Posterior cingulate gyrus (tissue), 11 donors: ENCODE measurements around the gene ANKRD62.
"Not testable (repeated sequence)": the region's sequence is repeated elsewhere in the genome, so short reads cannot be mapped to it uniquely, and the experiment has no call there.

Source experiments
- DNase-seq, 10 donors: peaks; one replicate each; pipeline versions ENCODE4 v3.0.0 to v3.0.0-alpha.2; 2020 to 2021; ENCODE audit warnings: mixed read lengths in 3 of 10
- intact Hi-C: fragments of 100-400 bp; cut with DNase I; formaldehyde crosslinking; loops from one replicate; pipeline ENCODE4 v1.15.1; 2023

The ANKRD62 gene

DNA sequence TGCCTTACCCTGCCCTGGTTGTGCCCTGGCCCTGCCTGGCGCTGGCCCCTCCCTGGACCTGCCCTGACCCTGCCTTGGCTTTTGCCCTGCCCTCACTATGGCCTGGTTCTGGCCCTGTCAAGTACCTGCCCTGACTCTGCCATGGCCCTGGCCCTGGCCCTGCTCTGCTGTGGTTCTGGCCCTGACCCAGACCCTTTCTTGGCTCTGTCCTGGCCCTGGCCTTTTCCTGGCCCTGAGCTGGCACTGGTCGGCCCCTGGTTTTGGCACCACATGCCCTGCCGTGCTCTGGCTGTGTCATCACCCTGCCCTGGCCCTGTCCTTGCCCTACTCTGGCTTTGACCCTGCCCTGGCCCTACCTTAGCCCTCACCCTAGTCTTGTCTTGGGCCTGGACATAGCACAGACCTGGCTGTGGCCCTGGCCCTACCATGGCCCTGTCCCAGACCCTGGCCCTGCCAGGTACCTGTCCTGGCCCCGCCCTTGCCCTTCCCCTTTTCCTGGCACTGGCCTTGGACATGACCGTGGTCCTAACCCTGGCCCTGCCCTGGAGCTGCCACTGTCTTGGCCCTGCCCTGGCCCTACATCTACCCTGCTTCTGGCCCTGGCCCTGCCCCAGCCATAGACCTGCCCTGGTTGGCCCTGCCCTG is 4.8 kb upstream of the ANKRD62 start:
- DNase-seq, result peak in 1 of 10 donors; percentile 80
- intact Hi-C loops, result no loop called here

DNA sequence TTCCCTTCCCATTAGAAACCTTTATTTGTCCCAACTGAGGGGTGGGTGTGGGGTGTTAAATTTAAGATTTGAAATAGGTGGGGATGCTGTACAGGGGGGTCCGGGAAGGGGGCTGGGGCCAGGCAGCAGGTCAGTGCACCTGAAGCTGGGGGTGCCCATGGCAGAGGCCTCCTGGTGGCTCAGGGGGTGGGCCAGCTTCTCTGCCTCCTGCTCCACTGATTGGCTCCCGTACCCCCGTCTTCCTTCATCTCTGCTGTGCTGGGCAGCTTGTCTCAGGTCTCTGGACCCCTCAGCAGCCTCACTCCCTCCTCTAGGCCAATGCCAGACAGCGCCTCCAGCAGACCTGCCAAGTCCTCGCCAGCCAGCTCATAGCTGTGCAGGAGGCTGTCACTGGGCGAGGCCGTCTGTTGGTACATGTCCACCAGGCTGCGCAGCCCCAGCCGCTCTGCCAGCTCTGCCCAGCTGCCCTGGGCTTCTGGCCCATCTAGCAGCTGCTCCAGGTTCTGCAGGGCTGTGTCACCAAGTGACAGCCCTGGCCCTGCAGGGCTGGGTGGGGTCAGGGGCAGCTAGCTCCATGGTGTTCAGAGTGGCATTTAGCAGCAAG is 2.0 kb upstream of the ANKRD62 start:
- DNase-seq, result peak in 1 of 10 donors; percentile 69
- intact Hi-C loops, result no loop called here

DNA sequence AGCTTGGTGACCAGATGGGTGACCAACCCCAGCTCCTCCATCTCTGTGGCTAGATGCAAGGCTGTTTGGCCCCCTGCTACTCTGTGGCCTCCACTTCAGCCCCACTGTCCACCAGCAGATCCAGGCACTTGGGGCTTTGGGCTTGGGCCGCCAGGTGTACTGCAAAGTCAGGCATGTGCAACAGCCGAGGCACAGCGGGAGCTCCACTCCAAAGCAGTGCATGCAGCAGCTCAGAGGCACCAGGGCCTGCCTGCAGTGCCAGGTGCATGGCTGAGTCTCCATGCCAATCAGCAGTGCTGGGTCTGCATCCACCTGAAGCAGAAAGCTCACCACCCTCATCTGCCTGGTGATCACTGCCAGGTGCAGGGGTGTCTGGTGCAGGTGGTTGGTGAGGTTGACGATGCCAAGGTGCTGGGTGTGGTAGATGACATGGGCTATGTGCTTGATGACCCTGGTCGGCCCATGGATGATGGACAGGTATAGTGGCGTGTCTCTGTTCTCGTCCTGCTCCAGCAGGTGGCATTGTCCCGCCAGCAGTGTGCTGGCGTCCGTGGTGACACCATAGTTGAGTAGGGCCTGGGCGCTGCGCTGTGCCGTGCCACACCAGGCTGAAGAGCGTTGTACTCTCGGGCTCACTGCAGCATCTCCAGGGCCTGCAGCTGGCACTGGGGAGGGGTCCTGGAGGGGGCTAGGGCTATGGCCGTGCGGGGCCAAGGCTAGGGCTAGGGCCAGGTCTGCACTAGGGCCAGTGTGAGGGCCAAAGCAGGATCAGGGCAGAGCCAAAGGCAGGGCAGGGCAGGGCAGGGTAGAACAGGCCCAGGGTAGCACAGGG is 1.0 kb upstream of the ANKRD62 start:
- DNase-seq, result peak in 1 of 10 donors; percentile 73
- intact Hi-C loops, result no loop called here

DNA sequence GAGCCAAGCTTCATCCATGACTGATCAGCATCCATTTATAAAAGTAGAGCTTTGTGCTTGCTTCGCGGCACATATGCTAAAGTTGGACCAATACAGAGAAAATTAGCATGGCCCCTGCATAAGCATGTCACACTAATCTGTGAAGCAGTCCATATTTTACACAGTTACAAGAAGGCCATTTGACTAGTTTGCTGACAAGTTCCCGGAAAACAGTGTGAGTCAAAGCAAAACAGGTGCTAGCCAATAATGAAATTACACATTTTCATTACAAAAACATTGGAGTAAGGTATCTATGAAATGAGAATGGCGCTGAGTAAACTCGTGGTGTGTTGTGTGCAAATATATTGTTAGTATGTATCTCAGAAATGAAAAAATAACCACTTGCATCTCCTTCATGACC is 4.7 kb downstream of the ANKRD62 start:
- no peak for DNase-seq
- intact Hi-C loops, result no loop called here

DNA sequence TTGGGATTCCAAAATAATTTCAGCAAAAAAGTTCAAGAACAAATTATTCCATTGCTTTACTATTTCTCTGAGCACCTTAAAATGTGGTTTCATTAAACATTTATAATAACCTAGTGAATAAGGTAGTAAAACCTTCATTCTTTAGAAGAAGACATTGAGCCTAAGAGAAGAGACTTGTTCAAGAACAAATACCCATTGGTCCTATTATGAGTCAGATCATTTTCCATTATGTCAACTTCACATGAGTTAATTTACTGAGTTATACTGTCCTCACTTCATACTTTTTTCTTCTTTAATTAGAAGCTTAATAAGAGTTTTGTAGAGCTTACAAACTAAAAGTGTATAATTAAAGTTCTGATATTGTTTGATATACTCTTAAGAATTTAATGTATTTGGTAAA is 5.5 kb downstream of the ANKRD62 start:
- no peak for DNase-seq
- intact Hi-C loops, result no loop called here

DNA sequence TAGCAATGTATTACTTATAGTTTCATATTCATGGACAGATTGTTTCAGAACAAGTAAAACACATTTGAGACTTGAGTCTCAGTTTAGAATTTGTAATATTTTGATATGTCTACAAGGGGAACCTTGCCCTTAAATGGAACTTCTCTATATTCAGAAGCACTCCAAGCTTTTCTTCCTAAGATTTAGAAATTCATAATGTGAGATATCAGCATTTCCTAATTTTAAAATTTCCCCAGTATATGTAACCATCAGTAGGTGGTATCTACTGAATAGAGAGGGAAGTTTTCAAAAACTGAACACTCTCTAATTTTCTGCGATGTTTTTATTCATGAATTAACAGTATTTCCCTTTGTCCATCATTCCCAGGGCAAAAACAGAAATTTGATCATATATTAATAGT is 7.6 kb downstream of the ANKRD62 start:
- intact Hi-C loops, result no loop called here

DNA sequence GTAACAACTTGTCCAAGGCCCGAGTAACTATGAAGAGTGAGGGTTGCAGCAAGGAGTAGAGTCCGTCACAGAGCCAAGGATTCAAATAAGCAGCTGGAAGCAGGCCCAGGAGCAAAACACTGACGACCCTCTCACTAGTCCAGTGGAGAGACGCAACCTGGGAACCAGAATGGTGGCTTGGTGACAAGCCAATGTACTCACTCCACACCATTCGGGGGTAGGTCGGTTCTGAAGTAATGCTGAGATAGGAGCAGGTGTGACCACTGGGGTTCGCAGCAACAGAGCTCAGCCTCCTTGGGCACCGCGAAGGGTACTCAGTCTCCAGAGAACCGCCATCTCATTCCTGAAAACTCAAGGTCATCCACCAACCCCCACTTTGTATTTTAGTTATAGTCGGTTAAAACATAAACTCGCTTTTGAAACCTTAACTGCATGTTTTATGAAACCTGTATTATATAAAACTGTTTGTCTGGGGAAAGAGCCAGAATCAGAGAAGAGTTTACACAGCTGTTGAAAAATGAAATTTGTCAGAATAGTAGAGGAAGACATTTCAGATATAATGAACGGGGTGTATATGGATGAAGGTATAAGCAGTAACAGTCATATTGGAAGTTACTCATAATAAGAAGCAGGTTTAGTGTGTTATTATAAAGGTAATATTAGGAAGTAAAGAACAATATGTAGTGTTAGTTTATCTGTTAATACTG is 8.6 kb downstream of the ANKRD62 start:
- DNase-seq, result no peak
- intact Hi-C loops, result no loop called here

More for the DNA sequence above, 7.6 kb downstream of the ANKRD62 start:
- DNase-seq, result no peak

DNA sequence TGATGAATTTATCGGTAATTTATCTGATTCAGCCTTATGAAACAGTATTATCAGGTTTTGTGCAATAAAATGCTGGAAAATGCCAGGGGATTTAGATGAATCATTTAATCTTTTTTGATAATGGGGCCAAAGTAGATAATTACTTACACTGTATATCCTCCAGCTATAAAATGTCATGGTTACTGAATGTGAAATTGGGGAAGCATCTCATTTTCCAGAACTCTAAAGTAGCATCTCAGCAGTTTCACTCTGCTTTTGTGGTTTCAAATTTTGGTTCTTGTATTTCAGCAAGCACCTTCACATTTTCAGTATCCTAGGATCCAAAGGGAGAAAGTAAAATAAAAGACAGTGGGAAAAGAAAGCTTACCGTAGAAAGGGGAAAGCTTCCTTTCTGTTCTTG is 12.8 kb downstream of the ANKRD62 start:
- intact Hi-C loops, result no loop called here
- no peak for DNase-seq

DNA sequence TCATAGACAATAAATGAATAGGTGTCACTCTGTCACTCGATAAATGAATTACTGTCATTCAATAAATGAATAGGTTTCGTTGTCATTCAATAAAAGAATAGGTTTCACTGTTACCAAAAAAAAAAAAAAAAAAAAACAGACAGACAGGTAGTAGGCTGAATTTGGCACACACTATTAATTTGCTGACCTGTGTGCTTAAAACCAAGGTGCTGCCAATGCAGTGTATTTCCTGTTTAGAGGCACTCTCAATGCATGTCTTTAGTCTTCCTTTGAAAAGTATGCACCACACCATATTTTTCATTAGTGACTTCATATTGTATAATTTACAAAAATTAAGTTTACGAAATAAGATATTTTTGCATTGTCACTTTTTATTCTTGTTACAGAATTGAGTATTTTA is 16.2 kb downstream of the ANKRD62 start:
- no peak for DNase-seq
- intact Hi-C loops, result no loop called here

DNA sequence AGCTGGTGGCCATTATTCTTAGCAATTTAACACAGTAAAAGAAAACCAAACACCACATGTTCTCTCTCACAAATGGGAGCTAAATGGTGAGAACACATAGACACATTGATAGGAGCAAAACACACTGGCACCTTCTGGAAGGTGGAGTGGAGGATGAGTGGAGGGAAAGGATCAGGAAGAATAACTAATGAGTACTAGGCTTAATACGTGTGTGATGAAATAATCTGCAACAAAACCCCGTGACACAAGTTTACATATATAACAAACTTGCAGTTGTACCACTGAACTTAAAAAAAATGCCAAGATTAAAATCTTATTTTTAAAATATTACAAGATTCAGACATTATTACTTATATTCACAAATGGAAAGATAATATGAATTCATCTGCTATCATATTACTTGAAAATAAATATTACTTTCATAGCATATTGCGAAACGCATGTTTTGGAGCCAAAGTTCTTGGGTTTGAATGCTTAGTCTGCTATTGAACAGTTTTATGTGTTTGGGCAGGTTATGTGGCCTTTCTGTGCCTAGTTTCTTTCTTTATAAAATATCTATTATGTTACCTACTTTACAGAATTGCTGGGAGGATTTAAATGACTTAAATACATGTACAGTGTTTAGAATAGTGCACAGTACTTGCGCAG is 20.5 kb downstream of the ANKRD62 start:
- intact Hi-C loops, result no loop called here
- no peak for DNase-seq

DNA sequence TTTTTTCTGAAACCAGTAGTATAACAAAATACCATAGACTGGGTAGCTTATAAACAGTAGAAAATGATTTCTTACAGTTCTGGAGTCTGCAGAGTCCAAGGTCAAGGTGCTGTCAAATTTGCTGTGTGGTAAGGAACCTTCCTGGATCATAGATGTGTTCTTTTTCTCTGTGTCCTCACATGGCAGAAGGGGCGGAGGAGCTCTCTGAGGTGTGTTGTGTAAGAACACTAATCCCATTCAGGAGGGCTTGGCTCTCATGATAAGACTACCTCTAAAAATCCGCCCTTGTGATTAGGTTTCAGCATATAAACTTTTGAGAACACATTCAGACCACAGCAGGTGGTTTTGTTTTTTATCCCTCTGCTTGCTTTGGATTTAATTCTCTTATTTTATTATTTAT is 25.7 kb downstream of the ANKRD62 start:
- intact Hi-C loops, result no loop called here
- no peak for DNase-seq

DNA sequence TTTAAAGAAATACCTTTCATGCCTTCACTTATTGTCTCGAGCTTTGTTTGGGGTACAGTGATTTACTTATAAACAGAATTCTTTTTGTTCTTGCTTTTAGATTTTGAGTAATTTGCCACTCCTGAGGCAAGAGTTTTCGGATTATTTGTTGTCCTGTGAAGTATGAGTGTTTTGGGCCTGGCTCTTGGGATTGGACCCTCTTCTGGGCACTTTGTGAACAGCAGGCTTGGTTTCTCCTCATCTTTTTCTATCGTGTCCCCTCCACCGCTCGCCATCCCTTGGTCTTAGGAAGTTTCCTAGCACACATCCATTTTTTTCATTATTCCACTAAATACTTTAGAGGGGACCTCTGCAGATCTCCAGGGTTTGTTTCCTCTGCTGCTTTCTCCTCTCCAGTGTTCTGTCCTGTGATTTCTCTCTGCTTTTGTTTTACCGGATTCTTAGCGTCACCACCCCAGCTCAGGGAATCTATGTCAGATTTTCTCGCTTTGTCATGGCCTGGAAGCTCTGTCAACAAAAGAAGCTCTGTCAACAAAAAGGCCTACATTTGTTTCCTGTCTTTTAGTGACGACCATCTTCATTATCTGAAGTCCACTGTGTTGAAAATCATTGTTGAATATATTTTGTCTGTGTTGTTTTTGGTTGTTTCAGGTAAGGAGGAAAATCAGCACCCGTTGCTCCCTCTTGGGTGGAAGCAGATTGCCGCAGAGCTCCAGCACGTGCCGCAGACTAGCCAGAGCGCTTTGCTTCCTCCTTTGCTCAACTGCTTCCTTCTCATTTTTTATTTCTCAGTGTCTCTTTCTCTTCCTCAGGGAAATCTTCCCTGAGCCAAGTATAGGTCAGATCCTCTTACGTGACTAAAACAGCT is 27.8 kb downstream of the ANKRD62 start:
- intact Hi-C loops, result no loop called here
- DNase-seq, result peak in 1 of 10 donors; percentile 67

DNA sequence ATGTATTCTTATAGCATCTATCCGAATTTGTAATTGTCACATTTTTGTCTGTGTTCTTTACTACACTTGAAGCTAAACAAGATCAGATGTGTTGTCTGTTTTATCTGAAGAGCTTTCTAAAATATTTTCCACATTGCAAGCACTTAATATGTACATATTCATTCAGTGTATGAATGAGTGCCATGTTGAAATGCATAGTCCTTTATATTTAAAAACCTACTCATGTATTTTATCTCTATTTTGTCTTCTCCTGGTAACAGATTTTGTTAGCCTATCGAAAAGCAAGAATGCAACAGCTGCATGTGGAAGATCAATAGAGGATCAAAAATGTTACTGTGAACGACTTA is 28.4 kb downstream of the ANKRD62 start:
- intact Hi-C loops, DNase-seq: not testable (repeated sequence)

DNA sequence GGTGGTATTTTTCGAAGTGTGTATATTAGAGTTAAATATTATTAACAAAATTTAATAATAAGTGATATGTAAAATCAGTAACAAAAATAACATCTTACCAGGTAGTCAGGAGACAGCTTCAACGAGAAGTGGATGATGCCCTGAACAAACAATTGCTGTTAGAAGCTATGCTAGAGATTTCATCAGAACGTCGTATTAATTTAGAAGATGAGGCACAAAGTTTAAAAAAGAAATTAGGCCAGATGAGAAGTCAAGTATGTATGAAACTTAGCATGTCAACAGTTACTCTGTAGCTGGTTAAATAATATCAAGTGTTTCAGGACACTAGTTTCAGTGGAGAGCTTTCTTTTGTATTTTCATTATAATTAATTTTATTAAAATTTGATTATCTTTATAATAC is 34.0 kb downstream of the ANKRD62 start:
- DNase-seq, intact Hi-C loops: not testable (repeated sequence)

DNA sequence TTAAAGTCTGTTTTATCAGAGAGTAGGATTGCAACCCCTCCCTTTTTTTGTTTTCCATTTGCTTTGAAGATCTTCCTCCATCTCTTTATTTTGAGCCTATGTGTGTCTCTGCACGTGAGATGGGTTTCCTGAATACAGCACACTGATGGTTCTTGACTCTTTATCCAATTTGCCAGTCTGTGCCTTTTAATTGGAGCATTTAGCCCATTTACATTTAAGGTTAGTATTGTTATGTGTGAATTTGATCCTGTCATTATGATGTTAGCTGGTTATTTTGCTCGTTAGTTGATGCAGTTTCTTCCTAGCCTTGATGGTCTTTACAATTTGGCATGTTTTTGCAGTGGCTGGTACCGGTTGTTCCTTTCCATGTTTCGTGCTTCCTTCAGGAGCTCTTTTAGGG is 45.2 kb downstream of the ANKRD62 start:
- intact Hi-C loops, DNase-seq: not testable (repeated sequence)

DNA sequence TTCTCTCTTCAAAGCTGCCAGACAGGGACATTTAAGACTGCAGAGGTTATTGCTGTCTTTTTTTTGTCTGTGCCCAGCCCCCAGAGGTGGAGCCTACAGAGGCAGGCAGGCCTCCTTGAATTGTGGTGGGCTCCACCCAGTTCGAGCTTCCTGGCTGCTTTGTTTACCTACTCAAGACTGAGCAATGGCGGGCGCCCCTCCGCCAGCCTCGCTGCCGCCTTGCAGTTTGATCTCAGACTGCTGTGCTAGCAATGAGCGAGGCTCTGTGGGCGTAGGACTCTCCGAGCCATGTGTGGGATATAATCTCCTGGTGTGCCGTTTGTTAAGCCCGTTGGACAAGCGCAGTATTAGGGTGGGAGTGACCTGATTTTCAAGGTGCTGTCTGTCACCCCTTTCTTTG is 47.2 kb downstream of the ANKRD62 start:
- intact Hi-C loops, result not testable (repeated sequence)
- DNase-seq, result peak in 1 of 10 donors; percentile 38

DNA sequence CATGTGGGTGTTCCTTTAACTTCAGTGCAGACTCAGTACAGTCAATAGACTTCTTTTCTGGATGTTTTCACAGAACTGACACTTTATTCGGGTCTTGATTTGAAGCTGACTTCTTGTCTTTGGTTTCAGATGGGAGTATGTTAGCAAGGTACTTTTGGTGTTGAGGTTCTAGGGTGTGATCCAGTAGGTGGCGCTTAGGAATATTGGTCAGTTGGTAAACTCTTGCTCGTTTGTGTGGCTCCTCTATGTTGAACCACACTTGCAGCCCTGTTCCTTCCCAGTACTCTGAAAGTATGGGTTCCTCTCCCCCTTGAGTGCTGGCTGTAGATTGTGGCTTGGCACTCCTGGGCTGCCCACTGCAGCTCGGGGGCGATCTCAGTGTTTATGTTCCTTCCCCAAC is 48.1 kb downstream of the ANKRD62 start:
- intact Hi-C loops, DNase-seq: not testable (repeated sequence)

DNA sequence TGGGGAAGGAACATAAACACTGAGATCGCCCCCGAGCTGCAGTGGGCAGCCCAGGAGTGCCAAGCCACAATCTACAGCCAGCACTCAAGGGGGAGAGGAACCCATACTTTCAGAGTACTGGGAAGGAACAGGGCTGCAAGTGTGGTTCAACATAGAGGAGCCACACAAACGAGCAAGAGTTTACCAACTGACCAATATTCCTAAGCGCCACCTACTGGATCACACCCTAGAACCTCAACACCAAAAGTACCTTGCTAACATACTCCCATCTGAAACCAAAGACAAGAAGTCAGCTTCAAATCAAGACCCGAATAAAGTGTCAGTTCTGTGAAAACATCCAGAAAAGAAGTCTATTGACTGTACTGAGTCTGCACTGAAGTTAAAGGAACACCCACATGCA is 55.8 kb downstream of the ANKRD62 start:
- intact Hi-C loops, DNase-seq: not testable (repeated sequence)

DNA sequence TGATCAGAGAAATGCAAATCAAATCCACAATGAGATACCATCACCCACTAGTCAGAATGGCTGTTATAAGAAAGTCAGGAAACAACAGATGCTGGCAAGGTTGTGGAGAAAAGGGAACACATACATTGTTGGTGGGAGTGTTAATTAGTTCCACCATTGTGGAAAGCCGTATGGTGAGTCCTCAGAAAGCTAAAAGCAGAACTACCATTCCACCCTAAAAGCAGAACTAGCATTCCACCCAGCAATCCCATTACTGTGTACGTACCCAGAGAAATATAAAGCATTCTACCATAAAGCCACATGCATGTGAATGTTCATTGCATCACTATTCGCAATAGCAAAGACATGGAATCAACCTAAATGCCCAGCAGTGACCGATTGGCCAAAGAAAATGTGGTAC is 60.7 kb downstream of the ANKRD62 start:
- intact Hi-C loops, result no loop called here
- DNase-seq, result no peak

DNA sequence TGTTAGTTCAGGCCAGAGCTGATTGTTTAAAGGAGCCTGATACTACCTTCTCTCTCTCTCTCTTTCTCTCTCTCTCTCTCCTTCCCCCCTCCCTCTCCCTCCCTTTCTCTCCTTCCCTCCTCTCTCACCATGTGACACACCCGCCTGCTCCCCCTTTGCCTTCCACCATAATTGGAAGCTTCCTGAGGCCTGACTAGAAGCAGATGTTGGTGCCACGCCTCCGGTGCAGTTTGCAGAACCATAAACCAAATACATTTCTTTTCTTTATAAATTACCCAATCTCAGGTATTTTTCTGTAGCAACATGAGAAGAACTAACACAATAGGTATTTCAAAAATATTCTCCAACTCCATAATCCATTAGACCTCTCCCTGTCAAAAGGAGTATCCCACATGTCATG is 62.4 kb downstream of the ANKRD62 start:
- peak in 1 of 10 donors; percentile 63 for DNase-seq
- intact Hi-C loops, result no loop called here
